Small intestine (tissue), 7 donors: Measurements from ENCODE around the gene PTBP3. TPM values are rescaled to one million over a fixed set of nuclear protein-coding genes. Genes with fewer than 3 reads are reported as not detected.

ENCODE experiments used
- DNase-seq, 2 donors: peaks; one replicate each; pipeline versions ENCODE4 v3.0.0 to v3.0.0-alpha.2; 2013
- FAIRE-seq: peaks from 2 replicates; lab custom pipeline; 2012; peaks lifted over from hg19 to GRCh38; lab: Jason Lieb, UNC
- H3K27ac ChIP-seq, 3 donors: one replicate each; pipeline ENCODE4 v1.5.1; 2013; ENCODE audit warnings: low read length in 2 of 3, mild to moderate bottlenecking in 2 of 3, control low read depth in 1 of 3, inconsistent platforms in 1 of 3, low read depth in 1 of 3, moderate library complexity in 1 of 3
- H3K27me3 ChIP-seq, 3 donors: one replicate each; pipeline ENCODE4 v1.6.1; 2013; ENCODE audit warnings: low read length in 3 of 3, inconsistent platforms in 1 of 3; ENCODE audit not compliant: control insufficient read depth in 3 of 3, insufficient read depth in 3 of 3
- H3K36me3 ChIP-seq, 3 donors: one replicate each; pipeline ENCODE4 v1.6.1; 2013; ENCODE audit warnings: low read length in 3 of 3, inconsistent platforms in 1 of 3, low read depth in 1 of 3, mild to moderate bottlenecking in 1 of 3, moderate library complexity in 1 of 3; ENCODE audit not compliant: control insufficient read depth in 3 of 3, insufficient read depth in 2 of 3
- H3K4me1 ChIP-seq, 3 donors: one replicate each; pipeline ENCODE4 v1.6.1; 2013; ENCODE audit warnings: low read length in 2 of 3, inconsistent platforms in 1 of 3, low read depth in 1 of 3, mild to moderate bottlenecking in 1 of 3, moderate library complexity in 1 of 3; ENCODE audit not compliant: control insufficient read depth in 3 of 3, insufficient read depth in 2 of 3
- H3K4me3 ChIP-seq, 3 donors: one replicate each; pipeline ENCODE4 v1.5.1; 2013; ENCODE audit warnings: low read length in 3 of 3, control low read depth in 1 of 3, inconsistent platforms in 1 of 3, low read depth in 1 of 3, mild to moderate bottlenecking in 1 of 3, moderate library complexity in 1 of 3
- H3K9me3 ChIP-seq, 2 donors: one replicate each; pipeline ENCODE4 v1.6.1; 2013; ENCODE audit warnings: low read depth in 1 of 2, low read length in 1 of 2; ENCODE audit not compliant: control insufficient read depth in 2 of 2, insufficient read depth in 1 of 2
- WGBS, 3 donors: extraction: QIAGEN DNeasy Blood & Tissue Kit; methylation state at CpG; one replicate each; pipeline ENCODE4 v1.1.7; 2013; 5-methylcytosine and 5-hydroxymethylcytosine counted together
- polyA plus RNA-seq, 4 donors: library from polyadenylated mRNA; stranded (reverse) in 3 of 4; unstranded in 1 of 4; fragments of 200-250 nt in 3 of 4; fragments of 120-200 nt in 1 of 4; gene quantifications; one replicate each; pipeline versions ENCODE4 v1.2.1 to v1.2.3, GENCODE V29; 2013
- donor health status: healthy with polysubstance abuse.
- donor health status: control.
- donor health status: control.
- donor health status: Bipolar disorder and iron deficiency.
- donor health status: healthy.

The PTBP3 gene
- polyA plus RNA-seq, 4 donors, result 19.7 to 48.1 (median 25.6) TPM

GRCh38 chr9:112174222-112174964 lies 159.0 kb downstream of the PTBP3 start:
- 1 to 3% (median 1%) methylated on average over 31 to 42 of the region's 42 CpGs for WGBS, 3 donors
- Histone ChIP-seq H3K27ac (peak overlapping the region; percentile 89 to 98 (median 94)), H3K4me3 (peak overlapping the region; percentile 55 to 90 (median 72)), H3K9me3 (no peaks in the 10 kb centered on the region), H3K27me3 (no peaks in the 10 kb centered on the region), H3K36me3 (peaks cover 0 to 6% (median 0%) of the 10 kb centered on the region in 3 donors), H3K4me1 (peaks cover 2 to 64% (median 18%) of the 10 kb centered on the region in 3 donors)
- DNase-seq (peak; percentile 85 to 91), FAIRE-seq (no peak)

- peak overlapping the region in 2 of 3 donors; percentile 55 to 90 for H3K4me3 ChIP-seq
- peak overlapping the region; percentile 89 to 98 (median 94) for H3K27ac ChIP-seq
- peaks cover 0 to 6% (median 0%) of the 10 kb centered on the region in 3 donors for H3K36me3 ChIP-seq
- no peaks in the 10 kb centered on the region for H3K9me3 ChIP-seq
- FAIRE-seq (no peak), DNase-seq (peak; percentile 65 to 79)
- peaks cover 5 to 71% (median 19%) of the 10 kb centered on the region in 3 donors for H3K4me1 ChIP-seq
- H3K27me3 ChIP-seq, result no peaks in the 10 kb centered on the region
- 54 to 82% (median 71%) methylated on average over 18 of the region's 18 CpGs for WGBS, 3 donors
These were observed 159.8 kb downstream of the PTBP3 start for GRCh38 chr9:112173489-112174221.

GRCh38 chr9:112170968-112171367 lies 162.5 kb downstream of the PTBP3 start:
- WGBS, 3 donors, result 39 to 67% (median 50%) methylated on average over 5 of the region's 5 CpGs
- no peak for FAIRE-seq
- Histone ChIP-seq H3K27ac (peak overlapping the region; percentile 44 to 81 (median 79)), H3K36me3 (peaks cover 0 to 9% (median 0%) of the 10 kb centered on the region in 3 donors), H3K4me1 (peaks cover 5 to 77% (median 23%) of the 10 kb centered on the region in 3 donors), H3K4me3 (no peak overlapping the region), H3K27me3 (no peaks in the 10 kb centered on the region), H3K9me3 (no peaks in the 10 kb centered on the region)
- no peak for DNase-seq

- DNase-seq, result peak; percentile 92
- no peaks in the 10 kb centered on the region for H3K27me3 ChIP-seq
- peak overlapping the region; percentile 44 to 81 (median 79) for H3K27ac ChIP-seq
- WGBS, 3 donors, result 18 to 62% (median 30%) methylated on average over 4 of the region's 4 CpGs
- H3K9me3 ChIP-seq, result no peaks in the 10 kb centered on the region
- no peak overlapping the region for H3K4me3 ChIP-seq
- peaks cover 5 to 74% (median 23%) of the 10 kb centered on the region in 3 donors for H3K4me1 ChIP-seq
- peaks cover 0 to 9% (median 0%) of the 10 kb centered on the region in 3 donors for H3K36me3 ChIP-seq
- no peak for FAIRE-seq
These were observed 163.2 kb downstream of the PTBP3 start for GRCh38 chr9:112170235-112170634.

- Histone ChIP-seq H3K9me3 (no peaks in the 10 kb centered on the region), H3K4me3 (no peak overlapping the region), H3K27me3 (no peaks in the 10 kb centered on the region), H3K27ac (peak overlapping the region; percentile 15 to 81 (median 78)), H3K36me3 (peaks cover 0 to 9% (median 0%) of the 10 kb centered on the region in 3 donors), H3K4me1 (peaks cover 5 to 75% (median 23%) of the 10 kb centered on the region in 3 donors)
- FAIRE-seq (no peak), DNase-seq (peak; percentile 71 to 87)
- 15 to 61% (median 27%) methylated on average over 6 of the region's 6 CpGs for whole genome bisulfite sequencing, 3 donors
These were observed 164.1 kb downstream of the PTBP3 start for GRCh38 chr9:112169368-112169767.

GRCh38 chr9:112168197-112168596 lies 165.2 kb downstream of the PTBP3 start:
- no peak for FAIRE-seq
- 9 to 44% (median 39%) methylated on average over 3 of the region's 3 CpGs for WGBS, 3 donors
- Histone ChIP-seq H3K4me1 (peaks cover 2 to 71% (median 19%) of the 10 kb centered on the region in 3 donors), H3K27me3 (no peaks in the 10 kb centered on the region), H3K27ac (peak overlapping the region in 2 of 3 donors; percentile 78 to 81), H3K36me3 (peaks cover 0 to 6% (median 0%) of the 10 kb centered on the region in 3 donors), H3K4me3 (no peak overlapping the region), H3K9me3 (no peaks in the 10 kb centered on the region)
- peak; percentile 66 to 85 for DNase-seq

Other genes with a start within 250 kb of the PTBP3 start
- gene SUSD1, start 158.3 kb downstream of the PTBP3 start, polyA plus RNA-seq, result 10 to 100 TPM in 1 of 4 donors, 1 to 10 TPM in 3; 3.8 to 29.8 (median 7.0) TPM
- 10 to 100 TPM; 30.8 to 54.9 (median 40.1) TPM for gene HSDL2, start 46.5 kb upstream of the PTBP3 start, polyA plus RNA-seq
- 1 to 10 TPM in 2 of 4 donors, under 1 TPM in 2; 0.54 to 9.8 (median 1.1) TPM for gene KIAA1958, start 153.2 kb upstream of the PTBP3 start, polyA plus RNA-seq